HEK293 (cell line): ENCODE data around the gene ARHGAP25.

Experiments used
- CTCF ChIA-PET: fragments of 350-600 bp; formaldehyde crosslinking; extraction: SDS; loops from one replicate; lab custom pipeline; 2021; ENCODE audit warnings: antibody characterized with exemption; lab: Yijun Ruan, JAX
- POLR2A ChIA-PET: fragments of 300-600 bp; formaldehyde crosslinking; extraction: SDS; loops from one replicate; lab custom pipeline; 2020; ENCODE audit warnings: antibody characterized with exemption, inconsistent platforms; lab: Yijun Ruan, JAX
- H3K27ac ChIP-seq: fragments of 200-500 bp; sonication (Bioruptor generic); 2 replicates; pipeline ENCODE4 v1.5.1; 2014; ENCODE audit warnings: low read depth, low read length, control low read depth, inconsistent platforms; ENCODE audit errors: extremely low read depth
- H3K36me3 ChIP-seq, 2 experiments: fragments of 200-500 bp in 1 of 2; sonication (Bioruptor generic) in 1 of 2; 1 replicate in 1 of 2; 2 replicates in 1 of 2; pipeline ENCODE4 v1.5.1; 2014 to 2017; ENCODE audit warnings: inconsistent platforms in 2 of 2, low read length in 2 of 2; ENCODE audit not compliant: control insufficient read depth in 2 of 2, insufficient read depth in 1 of 2
- H3K4me1 ChIP-seq: fragments of 200-500 bp; sonication (Bioruptor generic); 2 replicates; pipeline ENCODE4 v1.5.1; 2014; ENCODE audit warnings: mild to moderate bottlenecking, low read length, inconsistent platforms; ENCODE audit not compliant: control insufficient read depth, insufficient read depth
- H3K4me3 ChIP-seq: 2 replicates; pipeline ENCODE4 v1.5.1; 2011; ENCODE audit warnings: low read depth, mild to moderate bottlenecking, control low read depth, low read length, moderate library complexity
- H3K9me3 ChIP-seq: fragments of 200-500 bp; sonication (Bioruptor generic); 2 replicates; pipeline ENCODE4 v1.5.1; 2014; ENCODE audit warnings: low read depth, low read length, inconsistent platforms; ENCODE audit not compliant: control insufficient read depth, insufficient read depth
- BCL6B ChIP-seq: fragments of 450-650 bp; formaldehyde crosslinking; IDR thresholded peaks from 2 replicates; pipeline ENCODE4 v1.5.1; 2017; ENCODE audit warnings: missing biosample characterization, missing genetic modification characterization
- HIC1 ChIP-seq: fragments of 450-650 bp; formaldehyde crosslinking; IDR thresholded peaks from 2 replicates; pipeline ENCODE4 v1.5.1; 2016; ENCODE audit warnings: missing biosample characterization, missing genetic modification characterization
- KLF8 ChIP-seq: fragments of 450-650 bp; formaldehyde crosslinking; IDR thresholded peaks from 2 replicates; pipeline ENCODE4 v1.5.1; 2016; ENCODE audit warnings: missing biosample characterization, missing genetic modification characterization
- PBX3 ChIP-seq: sonication (generic); formaldehyde crosslinking; IDR thresholded peaks from 2 replicates; pipeline ENCODE4 v1.8.1; 2022; ENCODE audit warnings: mild to moderate bottlenecking, moderate library complexity, missing genetic modification reagents
- PRDM4 ChIP-seq: fragments of 450-650 bp; formaldehyde crosslinking; IDR thresholded peaks from 2 replicates; pipeline ENCODE4 v1.5.1; 2017; ENCODE audit warnings: missing biosample characterization, missing genetic modification characterization
- ZBTB17 ChIP-seq: fragments of 450-650 bp; formaldehyde crosslinking; IDR thresholded peaks from 2 replicates; pipeline ENCODE4 v1.5.1; 2016; ENCODE audit warnings: missing biosample characterization, missing genetic modification characterization
- ZBTB8A ChIP-seq: fragments of 450-650 bp; formaldehyde crosslinking; IDR thresholded peaks from 2 replicates; pipeline ENCODE4 v1.5.1; 2016; ENCODE audit warnings: missing biosample characterization, missing genetic modification characterization
- ZNF10 ChIP-seq: fragments of 450-650 bp; formaldehyde crosslinking; IDR thresholded peaks from 2 replicates; pipeline ENCODE4 v1.5.1; 2017; ENCODE audit warnings: missing biosample characterization, missing genetic modification characterization
- ZNF133 ChIP-seq: fragments of 450-650 bp; formaldehyde crosslinking; IDR thresholded peaks from 2 replicates; pipeline ENCODE4 v1.5.1; 2016; ENCODE audit warnings: missing biosample characterization, missing genetic modification characterization
- ZNF146 ChIP-seq: fragments of 450-650 bp; formaldehyde crosslinking; IDR thresholded peaks from 2 replicates; pipeline ENCODE4 v1.5.1; 2016; ENCODE audit warnings: missing biosample characterization, missing genetic modification characterization
- ZNF391 ChIP-seq: fragments of 450-650 bp; formaldehyde crosslinking; IDR thresholded peaks from 2 replicates; pipeline ENCODE4 v1.5.1; 2016; ENCODE audit warnings: low read depth, missing biosample characterization, missing genetic modification characterization, borderline replicate concordance
- ZNF394 ChIP-seq: fragments of 450-650 bp; formaldehyde crosslinking; IDR thresholded peaks from 2 replicates; pipeline ENCODE4 v1.5.1; 2016; ENCODE audit warnings: missing biosample characterization, missing genetic modification characterization, mild to moderate bottlenecking, moderate library complexity, borderline replicate concordance
- ZNF423 ChIP-seq: fragments of 450-650 bp; formaldehyde crosslinking; IDR thresholded peaks from 2 replicates; pipeline ENCODE4 v1.5.1; 2016; ENCODE audit warnings: missing biosample characterization, missing genetic modification characterization
- ZNF501 ChIP-seq: fragments of 450-650 bp; formaldehyde crosslinking; IDR thresholded peaks from 2 replicates; pipeline ENCODE4 v1.5.1; 2016; ENCODE audit warnings: missing biosample characterization, missing genetic modification characterization
- ZNF521 ChIP-seq: fragments of 450-650 bp; formaldehyde crosslinking; IDR thresholded peaks from 2 replicates; pipeline ENCODE4 v1.5.1; 2017; ENCODE audit warnings: missing biosample characterization, mild to moderate bottlenecking, missing genetic modification characterization
- ZNF596 ChIP-seq: fragments of 450-650 bp; IDR thresholded peaks from 2 replicates; pipeline ENCODE4 v1.5.0; 2018; ENCODE audit warnings: missing biosample characterization, mild to moderate bottlenecking, missing genetic modification characterization, moderate library complexity
- ZNF623 ChIP-seq: fragments of 450-650 bp; formaldehyde crosslinking; IDR thresholded peaks from 2 replicates; pipeline ENCODE4 v1.5.1; 2016; ENCODE audit warnings: missing biosample characterization, missing genetic modification characterization
- ZNF624 ChIP-seq: fragments of 450-650 bp; formaldehyde crosslinking; IDR thresholded peaks from 2 replicates; pipeline ENCODE4 v1.5.1; 2017; ENCODE audit warnings: missing biosample characterization, missing genetic modification characterization
- ZSCAN18 ChIP-seq: fragments of 450-650 bp; formaldehyde crosslinking; IDR thresholded peaks from 2 replicates; pipeline ENCODE4 v1.5.1; 2016; ENCODE audit warnings: missing biosample characterization, missing genetic modification characterization

Gene ARHGAP25

DNA sequence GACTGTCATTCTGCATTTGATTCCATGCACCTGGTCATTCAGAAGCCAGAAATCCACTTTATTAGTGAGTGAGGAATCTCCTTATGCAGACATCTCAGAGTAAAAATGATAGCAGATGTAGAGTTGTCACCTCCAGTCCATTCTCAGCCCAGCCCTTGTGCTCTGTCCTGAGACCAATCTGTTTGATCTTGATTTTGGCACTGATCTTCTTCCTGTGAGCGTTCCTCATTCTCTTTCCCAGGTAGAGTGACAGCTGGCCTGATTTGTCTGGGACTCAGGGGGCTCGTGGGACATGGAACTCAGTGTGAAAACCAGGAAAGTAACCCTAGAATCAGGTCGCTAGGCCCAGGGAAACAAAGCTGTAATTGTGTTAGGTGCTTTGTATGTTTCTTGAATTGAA is 8.9 kb downstream of the ARHGAP25 start (continued):
- TF ChIP-seq ZSCAN18 (tag by site-specific recombination): no peak
- no peak for TF ChIP-seq ZNF423 (tag by site-specific recombination)
- no peak for TF ChIP-seq ZNF501 (tag by site-specific recombination)
- TF ChIP-seq ZNF146 (tag by site-specific recombination): no peak
- TF ChIP-seq BCL6B (tag by site-specific recombination): no peak
- no peak for TF ChIP-seq ZBTB17
- no peak for TF ChIP-seq ZNF521 (tag by site-specific recombination)
- TF ChIP-seq ZNF133 (tag by site-specific recombination): no peak
- no peak for TF ChIP-seq HIC1 (tag by site-specific recombination)
- TF ChIP-seq ZNF391 (tag by site-specific recombination): no peak
- TF ChIP-seq ZNF623 (tag by site-specific recombination): no peak
- TF ChIP-seq ZNF596: no peak
- TF ChIP-seq KLF8 (tag by site-specific recombination): no peak
- no peak for TF ChIP-seq PRDM4

DNA sequence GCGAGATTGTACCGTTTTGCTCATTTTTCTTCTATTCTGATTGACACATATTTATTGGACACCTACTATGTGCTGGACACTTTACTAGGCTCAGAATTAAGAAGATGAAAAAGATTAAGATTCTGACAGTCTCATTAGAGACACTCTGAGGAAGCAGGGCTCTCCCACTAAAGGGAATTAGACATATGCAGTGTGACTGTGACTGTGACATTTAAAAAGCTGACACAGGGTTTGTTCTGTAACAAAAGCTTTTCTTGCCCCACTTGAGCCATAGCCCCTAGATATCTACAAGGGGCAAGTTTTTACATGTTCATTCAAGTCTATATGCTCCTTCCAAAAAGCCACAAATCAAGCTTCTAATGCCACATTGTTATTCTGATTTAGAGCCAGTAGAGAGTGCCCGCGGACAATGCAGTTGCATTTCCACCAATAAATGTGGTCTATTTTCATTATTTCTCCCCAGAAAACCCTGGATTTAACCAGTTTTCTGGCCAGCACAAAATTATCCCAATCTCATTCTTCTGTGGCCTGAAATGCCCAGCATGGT is 9.8 kb downstream of the ARHGAP25 start:
- Histone ChIP-seq H3K4me1 (no peaks in the 10 kb centered on the region), H3K27ac (no peak overlapping the region), H3K4me3 (no peak overlapping the region), H3K9me3 (no peaks in the 10 kb centered on the region), H3K36me3 (no peaks in the 10 kb centered on the region)
- ChIA-PET CTCF (interaction anchor here (1.1 to 6.1 kb wide), 2 partner anchors 8 to 29 kb away, joined by 4 to 41 read pairs; no protein-coding TSS in a partner anchor), POLR2A (no interaction called here)
- TF ChIP-seq ZNF624 (tag by site-specific recombination) (no peak), ZNF394 (tag by site-specific recombination) (no peak), ZBTB8A (tag by site-specific recombination) (no peak), PBX3 (CRISPR knock-in tag) (no peak), ZNF10 (tag by site-specific recombination) (no peak)
